DND-41 (cell line): Measurements from ENCODE around the gene OLFML1.

Source experiments
- ATAC-seq: fragments of 200-7000 bp; cut with Tn5 transposase; 3 replicates; pipeline ENCODE4 v1.9.1; 2021; ENCODE audit warnings: low read depth; ENCODE audit not compliant: insufficient read depth
- DNase-seq: peaks from one replicate; pipeline ENCODE4 v3.0.0-alpha.2; 2020
- H2AFZ ChIP-seq: 2 replicates; pipeline ENCODE4 v1.6.0; 2012; ENCODE audit warnings: low read depth, low read length
- H3K27ac ChIP-seq: 2 replicates; pipeline ENCODE4 v1.5.1; 2012; ENCODE audit warnings: low read length, inconsistent platforms
- H3K27me3 ChIP-seq: fragments of 200-600 bp; sonication (generic); 2 replicates; pipeline ENCODE4 v1.6.0; 2012; ENCODE audit warnings: low read length, mild to moderate bottlenecking, inconsistent platforms; ENCODE audit not compliant: insufficient read depth, poor library complexity
- H3K36me3 ChIP-seq: 2 replicates; pipeline ENCODE4 v1.5.1; 2012; ENCODE audit warnings: low read length, inconsistent platforms; ENCODE audit not compliant: insufficient read depth
- H3K4me1 ChIP-seq: 2 replicates; pipeline ENCODE4 v1.5.1; 2012; ENCODE audit warnings: mild to moderate bottlenecking, low read length; ENCODE audit not compliant: insufficient read depth
- H3K4me2 ChIP-seq: 2 replicates; pipeline ENCODE4 v1.6.0; 2012; ENCODE audit warnings: mild to moderate bottlenecking, moderate library complexity, low read length, inconsistent platforms; ENCODE audit not compliant: insufficient read depth
- H3K4me3 ChIP-seq, 2 experiments: fragments of 200-600 bp in 1 of 2; shearing (Covaris generic) in 1 of 2; 2 replicates each; pipeline ENCODE4 v1.5.1; 2012 to 2016; ENCODE audit warnings: inconsistent platforms in 2 of 2, low read length in 2 of 2, mild to moderate bottlenecking in 2 of 2, low read depth in 1 of 2, moderate library complexity in 1 of 2
- H3K79me2 ChIP-seq: 2 replicates; pipeline ENCODE4 v1.6.0; 2012; ENCODE audit warnings: low read length, inconsistent platforms; ENCODE audit not compliant: insufficient read depth
- H3K9ac ChIP-seq: 2 replicates; pipeline ENCODE4 v1.6.0; 2012; ENCODE audit warnings: low read depth, mild to moderate bottlenecking, inconsistent platforms, low read length, moderate library complexity
- H3K9me3 ChIP-seq: 2 replicates; pipeline ENCODE4 v1.5.1; 2012; ENCODE audit warnings: low read length, moderate library complexity, mild to moderate bottlenecking, inconsistent platforms; ENCODE audit not compliant: insufficient read depth, severe bottlenecking
- H4K20me1 ChIP-seq: 2 replicates; pipeline ENCODE4 v1.6.0; 2012; ENCODE audit warnings: low read length; ENCODE audit not compliant: insufficient read depth
- CTCF ChIP-seq: IDR thresholded peaks from 2 replicates; pipeline ENCODE4 v1.5.1; 2012; ENCODE audit warnings: borderline replicate concordance, low read length, moderate library complexity, mild to moderate bottlenecking; ENCODE audit not compliant: poor library complexity, severe bottlenecking; ENCODE audit errors: extremely low read depth
- EZH2 ChIP-seq: IDR thresholded peaks from 3 replicates; pipeline ENCODE4 v1.6.1; 2012; ENCODE audit warnings: borderline replicate concordance, low read depth, mild to moderate bottlenecking, moderate library complexity, low read length, inconsistent platforms; ENCODE audit not compliant: severe bottlenecking

OLFML1 gene

GRCh38 chr11:7511401-7511800 lies 26.1 kb downstream of the OLFML1 start:
- Histone ChIP-seq H3K27me3 (peaks cover 3% of the 10 kb centered on the region), H3K4me2 (no peak overlapping the region), H3K9me3 (no peaks in the 10 kb centered on the region), H3K4me1 (no peaks in the 10 kb centered on the region), H3K4me3 (no peak overlapping the region), H4K20me1 (no peaks in the 10 kb centered on the region), H2AFZ (no peak overlapping the region), H3K27ac (no peak overlapping the region), H3K9ac (no peak overlapping the region), H3K36me3 (no peaks in the 10 kb centered on the region), H3K79me2 (no peaks in the 10 kb centered on the region)
- DNase-seq, result no peak
- no peak for ATAC-seq
- no peak for TF ChIP-seq CTCF

GRCh38 chr11:7512525-7513233 lies 27.4 kb downstream of the OLFML1 start:
- TF ChIP-seq CTCF (no peak), EZH2 (no peak)
- no peaks in the 10 kb centered on the region for H3K4me1 ChIP-seq
- H3K4me3 ChIP-seq, result no peak overlapping the region
- H3K9ac ChIP-seq, result no peak overlapping the region
- DNase-seq (no peak), ATAC-seq (no peak)
- no peak overlapping the region for H3K4me2 ChIP-seq
- no peak overlapping the region for H2AFZ ChIP-seq
- H3K27me3 ChIP-seq, result peaks cover 3% of the 10 kb centered on the region
- H3K9me3 ChIP-seq, result no peaks in the 10 kb centered on the region
- no peak overlapping the region for H3K27ac ChIP-seq
- no peaks in the 10 kb centered on the region for H3K36me3 ChIP-seq
- H3K79me2 ChIP-seq, result no peaks in the 10 kb centered on the region
- H4K20me1 ChIP-seq, result no peaks in the 10 kb centered on the region

GRCh38 chr11:7513234-7514098 lies 28.2 kb downstream of the OLFML1 start, which contains the start of gene PPFIBP2:
PPFIBP2 (plus strand) TSS chr11:7513999; CDS start chr11:7549476, 35,477 bp downstream.
- H3K36me3 ChIP-seq, result no peaks in the 10 kb centered on the region
- DNase-seq, result no peak
- no peak for ATAC-seq
- TF ChIP-seq EZH2 (no peak), CTCF (no peak)
- H2AFZ ChIP-seq, result no peak within 1 kb of the TSS
- H3K4me2 ChIP-seq, result no peak within 1 kb of the TSS
- H3K27me3 ChIP-seq, result no peaks in the 10 kb centered on the region
- no peaks in the 10 kb centered on the region for H3K79me2 ChIP-seq
- no peak within 1 kb of the TSS for H3K4me3 ChIP-seq
- H3K9ac ChIP-seq, result no peak within 1 kb of the TSS
- no peak within 1 kb of the TSS for H3K27ac ChIP-seq
- no peaks in the 10 kb centered on the region for H3K4me1 ChIP-seq
- no peaks in the 10 kb centered on the region for H3K9me3 ChIP-seq
- H4K20me1 ChIP-seq, result no peaks in the 10 kb centered on the region
